Activated T-helper 1 cell treated with anti-CD3 and anti-CD28 coated beads, Interleukin-2, amount 50 U/mL, for 16 hours (primary cell): Measurements from ENCODE around the gene POLR1E.
A peak's percentile ranks its signal among the peaks of the same experiment; 100 is the strongest.
"Not testable (repeated sequence)": the region's sequence is repeated elsewhere in the genome, so short reads cannot be mapped to it uniquely, and the experiment has no call there.

Experiments
- DNase-seq, 2 donors: peaks; one replicate each; pipeline ENCODE4 v3.0.0-alpha.2; 2020; ENCODE audit warnings: low read depth in 1 of 2, low spot score in 1 of 2

POLR1E gene

DNA sequence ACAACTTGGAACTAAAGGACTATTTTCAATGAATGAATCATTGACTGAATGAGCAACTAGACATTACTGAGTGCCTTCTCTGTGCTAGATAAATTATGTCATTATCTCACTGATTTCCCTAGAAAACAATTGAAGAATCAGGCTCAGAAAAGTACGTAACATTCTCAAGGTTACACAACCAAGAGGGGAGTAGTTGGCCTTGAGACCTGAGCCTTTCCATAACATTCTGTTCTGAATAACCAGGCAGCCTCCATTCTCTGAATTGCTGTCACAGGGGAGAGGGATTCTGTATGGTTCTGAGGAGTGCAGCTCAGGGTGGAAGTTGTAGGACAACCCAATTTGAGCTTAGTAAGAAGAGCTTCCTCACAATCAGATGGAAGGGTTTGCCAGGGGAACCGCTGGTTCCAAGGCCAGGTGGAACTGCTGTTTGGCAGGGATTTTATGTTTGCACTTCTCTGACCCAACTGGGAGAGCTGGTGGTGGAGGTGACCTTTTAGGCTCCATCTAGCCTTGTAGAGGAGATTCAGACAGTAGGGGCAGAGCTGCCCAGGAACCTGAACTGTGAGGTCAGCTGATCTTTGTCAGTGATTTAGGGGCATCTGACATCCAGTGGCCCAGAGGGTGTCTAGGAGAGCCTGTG is 16.3 kb downstream of the POLR1E start:
- no peak for DNase-seq

DNA sequence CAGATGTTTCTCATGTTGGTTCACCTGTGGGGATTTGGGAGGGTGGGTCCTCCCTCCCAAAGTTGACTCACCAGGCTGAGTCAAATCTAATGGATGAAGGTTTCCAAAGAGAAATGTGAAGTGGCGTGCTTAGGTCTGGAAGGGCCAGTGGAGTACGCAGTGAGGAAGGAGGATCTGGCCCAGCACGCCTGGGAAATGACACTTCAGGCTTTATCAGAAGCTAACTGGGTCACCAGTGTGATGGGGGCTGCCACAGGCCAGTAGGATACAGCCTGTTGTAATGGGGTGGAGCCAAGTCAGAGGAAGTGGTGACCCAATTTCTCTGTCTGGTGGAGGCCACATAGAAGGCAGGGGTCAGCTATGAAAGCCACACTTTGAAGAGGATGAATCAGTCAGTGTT is 18.0 kb downstream of the POLR1E start:
- DNase-seq, result no peak

DNA sequence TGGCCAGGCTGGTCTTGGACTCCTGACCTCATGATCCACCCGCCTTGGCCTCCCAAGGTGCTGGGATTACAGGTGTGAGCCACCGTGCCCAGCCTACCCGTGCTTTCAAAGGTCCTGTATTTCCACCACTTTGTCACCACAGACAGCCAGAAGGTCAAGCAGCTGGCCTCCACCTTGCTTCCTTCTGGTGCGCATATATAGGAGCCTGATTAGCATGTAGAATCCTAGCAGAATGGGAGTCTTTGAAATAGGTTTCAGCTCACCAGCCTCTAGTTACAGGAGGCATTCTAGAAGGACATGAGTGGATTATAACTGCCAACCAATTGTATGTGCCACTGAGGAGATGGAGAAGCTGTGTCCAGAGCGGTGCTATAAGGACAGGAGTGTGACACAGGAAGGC is 18.9 kb downstream of the POLR1E start:
- DNase-seq, result no peak

DNA sequence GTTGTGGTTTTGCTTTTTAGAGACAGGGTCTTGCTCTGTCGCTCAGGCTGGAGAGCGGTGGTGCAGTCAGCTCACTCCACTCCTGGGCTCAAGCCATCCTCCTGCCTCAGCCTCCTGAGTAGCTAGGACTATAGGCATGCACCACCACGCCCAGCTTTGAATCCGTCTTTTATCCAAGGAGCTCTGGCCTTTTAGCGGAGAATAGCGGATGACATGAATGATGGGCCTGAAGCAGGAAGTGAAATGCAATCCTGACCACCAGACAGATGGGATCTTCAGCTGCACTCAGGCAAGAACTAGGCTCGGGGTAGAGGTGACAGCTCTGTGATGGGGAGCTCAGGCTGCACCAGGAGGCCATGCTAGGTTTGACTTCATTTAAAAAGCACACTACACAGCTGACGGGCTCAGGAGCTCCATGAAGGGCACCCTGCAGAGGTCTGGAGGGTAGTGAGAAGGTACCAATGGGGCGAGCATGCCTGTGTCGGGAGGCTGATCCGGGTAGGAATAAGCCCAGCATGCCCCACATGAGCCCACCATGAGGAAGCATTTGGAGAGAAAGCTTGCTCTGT is 21.9 kb downstream of the POLR1E start:
- DNase-seq, result no peak

DNA sequence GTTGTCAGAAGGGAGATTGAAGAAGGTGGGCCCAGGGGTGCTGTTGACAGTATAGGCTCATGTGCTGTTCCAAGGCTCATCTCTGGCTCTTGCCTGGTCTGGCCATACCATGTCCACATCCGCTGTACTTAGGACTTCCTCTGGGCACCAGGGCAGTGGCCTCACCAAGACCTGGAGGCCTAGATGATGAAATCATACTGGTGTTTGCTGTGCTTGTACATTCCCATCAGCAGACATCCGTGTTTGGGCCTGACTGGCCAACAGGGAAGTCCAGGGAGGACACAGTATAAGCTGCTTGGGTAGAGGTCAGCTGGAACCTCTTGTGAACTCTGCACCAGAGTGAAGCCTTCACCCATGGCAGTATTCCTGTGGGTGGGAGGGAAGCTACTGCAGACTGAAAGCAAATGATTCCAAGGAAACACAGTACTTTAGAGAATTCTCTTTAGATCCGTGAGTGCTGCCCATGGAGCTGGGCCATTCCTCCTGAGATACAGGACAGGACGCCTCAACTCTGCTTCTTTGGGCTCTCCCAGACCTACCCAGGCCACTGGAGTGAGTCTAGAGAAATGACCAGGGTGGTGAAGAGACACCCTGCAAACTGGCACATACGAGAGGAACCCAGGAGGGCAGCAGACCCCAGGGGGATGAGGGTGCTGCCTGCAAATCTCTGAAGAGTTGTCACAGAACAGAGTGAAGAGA is 22.5 kb downstream of the POLR1E start:
- no peak for DNase-seq

- DNase-seq, result no peak
These were observed 23.1 kb downstream of the POLR1E start for GRCh38 chr9:37508834-37509206.

- no peak for DNase-seq
These were observed 23.8 kb downstream of the POLR1E start for GRCh38 chr9:37509536-37509935.

DNA sequence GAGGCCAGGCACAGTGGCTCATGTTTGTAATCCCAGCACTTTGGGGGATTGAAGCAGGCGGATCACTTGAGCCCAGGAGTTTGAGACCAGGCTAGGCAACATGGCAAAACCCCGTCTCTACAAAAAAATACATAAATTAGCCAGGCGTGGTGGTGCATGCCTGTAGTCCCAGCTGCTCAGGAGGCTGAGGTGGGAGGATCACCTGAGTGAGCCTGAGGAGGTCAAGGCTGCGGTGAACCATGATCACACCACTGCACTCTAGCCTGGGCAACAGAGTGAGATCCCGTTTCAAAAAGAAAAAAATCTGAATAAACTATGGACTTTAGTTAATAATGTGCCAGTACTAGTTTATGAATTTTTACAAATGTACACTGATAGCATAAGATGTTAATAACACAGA is 24.3 kb downstream of the POLR1E start:
- not testable (repeated sequence) for DNase-seq

GRCh38 chr9:37511016-37512010 is 25.6 kb downstream of the POLR1E start:
- no peak for DNase-seq

DNA sequence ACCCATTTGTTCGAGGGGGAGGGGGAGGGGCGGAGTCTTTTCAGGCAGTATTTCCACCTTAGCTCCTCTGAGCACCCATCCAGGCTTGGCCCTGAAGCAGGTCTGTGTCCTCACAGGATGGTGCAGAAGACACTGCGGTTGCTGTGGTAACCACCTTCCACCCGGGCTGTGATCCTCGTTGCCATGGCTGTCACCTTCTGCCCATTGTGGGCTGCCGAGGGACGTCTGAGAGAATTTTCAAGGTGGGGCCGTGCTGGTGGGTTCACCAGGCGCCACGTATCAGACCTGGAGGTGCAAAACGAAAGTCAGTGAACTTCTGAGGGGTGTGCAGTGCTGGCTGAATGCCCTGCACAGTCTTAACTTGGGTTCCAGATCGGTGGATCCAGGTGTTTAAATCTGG is 26.7 kb downstream of the POLR1E start:
- DNase-seq, result no peak

DNA sequence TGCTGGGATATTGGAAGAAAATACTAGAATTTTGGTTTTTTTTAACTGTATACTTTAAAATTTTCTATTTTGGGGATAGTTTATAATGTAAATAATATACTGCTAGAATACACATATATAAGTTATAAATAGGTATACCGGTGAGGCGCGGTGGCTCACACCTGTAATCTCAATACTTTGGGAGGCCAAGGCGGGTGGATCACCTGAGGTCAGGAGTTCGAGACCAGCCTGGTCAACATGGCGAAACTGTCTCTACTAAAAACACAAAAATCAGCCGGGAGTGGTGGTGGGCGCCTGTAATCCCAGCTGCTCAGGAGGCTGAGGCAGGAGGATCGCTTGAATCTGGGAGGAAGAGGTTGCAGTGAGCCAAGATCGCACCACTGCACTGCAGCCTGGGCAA is 28.7 kb downstream of the POLR1E start:
- not testable (repeated sequence) for DNase-seq

- DNase-seq, result no peak
These were observed 29.3 kb downstream of the POLR1E start for GRCh38 chr9:37514999-37515398.

- DNase-seq, result no peak
These were observed 30.0 kb downstream of the POLR1E start for GRCh38 chr9:37515620-37516258.

GRCh38 chr9:37517923-37518322 is 32.2 kb downstream of the POLR1E start:
- no peak for DNase-seq

GRCh38 chr9:37520641-37521040 is 34.9 kb downstream of the POLR1E start:
- DNase-seq, result no peak

- no peak for DNase-seq
These were observed 35.4 kb downstream of the POLR1E start for GRCh38 chr9:37521111-37521510.

DNA sequence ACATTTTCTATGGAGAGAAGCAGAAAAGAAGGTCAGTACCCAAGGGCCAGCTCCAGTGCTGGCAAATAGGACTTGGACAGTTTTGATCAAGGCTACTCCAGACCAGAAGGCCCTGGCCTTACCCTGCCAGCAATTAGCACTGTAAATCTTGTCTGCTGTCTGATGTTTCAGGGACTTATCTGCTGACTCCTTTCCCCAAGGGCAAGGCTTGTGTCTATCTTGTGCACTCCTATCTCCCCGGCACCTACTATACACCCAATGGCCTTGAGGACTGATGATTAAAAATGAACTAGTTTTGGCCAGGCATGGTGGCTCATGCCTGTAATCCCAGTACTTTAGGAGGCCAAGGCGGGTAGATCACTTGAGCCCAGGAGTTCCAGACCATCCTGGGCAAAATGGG is 37.2 kb downstream of the POLR1E start:
- DNase-seq, result no peak

DNA sequence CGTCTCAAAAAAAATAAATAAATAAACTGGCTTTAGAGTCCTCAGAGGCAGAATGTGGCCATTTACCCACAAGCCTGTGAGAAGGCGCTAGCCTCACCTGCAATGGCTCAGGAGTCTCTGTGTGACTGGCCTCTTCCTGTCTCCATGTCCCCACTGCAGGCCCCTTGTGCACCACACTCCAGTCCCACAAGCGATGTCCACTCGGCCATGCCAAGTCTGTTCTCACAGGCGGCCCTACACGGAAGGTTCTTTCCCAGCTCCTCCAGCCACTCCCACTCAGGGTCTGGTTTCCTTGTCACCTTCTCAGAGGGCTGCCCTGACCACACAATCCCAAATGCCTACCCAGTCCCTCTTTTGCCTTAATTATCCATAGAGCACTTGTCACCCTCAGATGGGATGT is 38.2 kb downstream of the POLR1E start:
- DNase-seq, result no peak

GRCh38 chr9:37528652-37529471 is 43.1 kb downstream of the POLR1E start:
- DNase-seq, result peak; percentile 52 to 71

GRCh38 chr9:37531699-37532098 is 46.0 kb downstream of the POLR1E start:
- DNase-seq, result peak; percentile 23 to 26
